ENCODE measurements around the gene RYK.

RYK gene

DNA sequence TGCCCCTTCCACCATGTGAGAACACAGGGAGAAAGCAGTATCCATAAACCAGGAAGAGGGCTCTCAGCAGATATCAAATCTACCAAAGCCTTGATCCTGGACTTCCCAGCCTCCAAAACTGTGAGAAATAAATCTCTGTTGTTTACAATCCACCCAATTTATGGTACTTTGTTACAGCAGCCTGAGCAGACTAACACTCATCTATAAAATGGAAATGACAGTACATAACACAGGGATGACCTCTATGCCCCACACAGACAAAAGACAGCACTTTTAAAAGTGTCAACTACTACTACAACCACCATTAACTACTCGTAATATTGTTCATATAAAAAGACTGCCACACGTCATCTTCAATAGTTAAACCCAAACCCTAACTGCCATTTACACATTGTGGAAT is 5.7 kb downstream of the RYK start:
- CTCF ChIA-PET, result interaction anchor here (0.7 to 1.2 kb wide), 2 partner anchors 32 to 207 kb away, joined by 3 to 4 read pairs; no protein-coding TSS in a partner anchor
- H3K36me3 ChIP-seq (ENCODE audit: control insufficient read depth in 2 of 2, insufficient read depth in 1 of 2, low read length in 2 of 2), result no peaks in the 10 kb centered on the region
- no peak overlapping the region for H3K27ac ChIP-seq (ENCODE audit: extremely low read depth, low read depth, low read length)
- POLR2A ChIA-PET, result no interaction called here
- no peaks in the 10 kb centered on the region for H3K9me3 ChIP-seq (ENCODE audit: control insufficient read depth, insufficient read depth, low read depth, low read length)
- TF ChIP-seq ZIC2 (tag by site-specific recombination; IDR thresholded peaks at IDR 0.05), result peak; percentile 30; the same call in 1 of the 2 replicates
- no peak for TF ChIP-seq ZNF133 (tag by site-specific recombination; IDR thresholded peaks at IDR 0.05)
- no peak for TF ChIP-seq ZNF335 (tag by site-specific recombination; conservative IDR thresholded peaks at IDR 0.05)
- no peak for TF ChIP-seq ZBTB20 (tag by site-specific recombination; IDR thresholded peaks at IDR 0.05)
- TF ChIP-seq FEZF1 (tag by site-specific recombination; IDR thresholded peaks at IDR 0.05), result peak; percentile 80
- TF ChIP-seq GLIS1 (tag by site-specific recombination; IDR thresholded peaks at IDR 0.05), result peak; percentile 78
- TF ChIP-seq ZNF423 (tag by site-specific recombination; IDR thresholded peaks at IDR 0.05), result 0 out of 2 replicates have a peak, but pooled peaks have one; percentile 15
- no peak for TF ChIP-seq ZNF239 (tag by site-specific recombination; IDR thresholded peaks at IDR 0.05)
- TF ChIP-seq ZNF24 (tag by site-specific recombination; IDR thresholded peaks at IDR 0.05), result no peak
- TF ChIP-seq ZNF658 (tag by site-specific recombination; IDR thresholded peaks at IDR 0.05), result no peak
- no peak for TF ChIP-seq OSR2 (tag by site-specific recombination; IDR thresholded peaks at IDR 0.05)
- TF ChIP-seq, protein P1, sequence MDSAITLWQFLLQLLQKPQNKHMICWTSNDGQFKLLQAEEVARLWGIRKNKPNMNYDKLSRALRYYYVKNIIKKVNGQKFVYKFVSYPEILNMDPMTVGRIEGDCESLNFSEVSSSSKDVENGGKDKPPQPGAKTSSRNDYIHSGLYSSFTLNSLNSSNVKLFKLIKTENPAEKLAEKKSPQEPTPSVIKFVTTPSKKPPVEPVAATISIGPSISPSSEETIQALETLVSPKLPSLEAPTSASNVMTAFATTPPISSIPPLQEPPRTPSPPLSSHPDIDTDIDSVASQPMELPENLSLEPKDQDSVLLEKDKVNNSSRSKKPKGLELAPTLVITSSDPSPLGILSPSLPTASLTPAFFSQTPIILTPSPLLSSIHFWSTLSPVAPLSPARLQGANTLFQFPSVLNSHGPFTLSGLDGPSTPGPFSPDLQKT (IDR thresholded peaks at IDR 0.05; ENCODE audit: borderline replicate concordance, low read depth, low read length), result no peak
- TF ChIP-seq ZSCAN16 (tag by site-specific recombination; IDR thresholded peaks at IDR 0.05), result no peak
- no peak for TF ChIP-seq ZNF596 (tag by site-specific recombination; IDR thresholded peaks at IDR 0.05)
- TF ChIP-seq, protein P2, sequence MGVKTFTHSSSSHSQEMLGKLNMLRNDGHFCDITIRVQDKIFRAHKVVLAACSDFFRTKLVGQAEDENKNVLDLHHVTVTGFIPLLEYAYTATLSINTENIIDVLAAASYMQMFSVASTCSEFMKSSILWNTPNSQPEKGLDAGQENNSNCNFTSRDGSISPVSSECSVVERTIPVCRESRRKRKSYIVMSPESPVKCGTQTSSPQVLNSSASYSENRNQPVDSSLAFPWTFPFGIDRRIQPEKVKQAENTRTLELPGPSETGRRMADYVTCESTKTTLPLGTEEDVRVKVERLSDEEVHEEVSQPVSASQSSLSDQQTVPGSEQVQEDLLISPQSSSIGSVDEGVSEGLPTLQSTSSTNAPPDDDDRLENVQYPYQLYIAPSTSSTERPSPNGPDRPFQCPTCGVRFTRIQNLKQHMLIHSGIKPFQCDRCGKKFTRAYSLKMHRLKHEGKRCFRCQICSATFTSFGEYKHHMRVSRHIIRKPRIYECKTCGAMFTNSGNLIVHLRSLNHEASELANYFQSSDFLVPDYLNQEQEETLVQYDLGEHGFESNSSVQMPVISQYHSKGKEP (tag by site-specific recombination; IDR thresholded peaks at IDR 0.05), result no peak
- no peak for TF ChIP-seq ZNF664 (tag by site-specific recombination; IDR thresholded peaks at IDR 0.05)
- TF ChIP-seq SP7 (tag by site-specific recombination; IDR thresholded peaks at IDR 0.05), result no peak
- TF ChIP-seq, protein P3, sequence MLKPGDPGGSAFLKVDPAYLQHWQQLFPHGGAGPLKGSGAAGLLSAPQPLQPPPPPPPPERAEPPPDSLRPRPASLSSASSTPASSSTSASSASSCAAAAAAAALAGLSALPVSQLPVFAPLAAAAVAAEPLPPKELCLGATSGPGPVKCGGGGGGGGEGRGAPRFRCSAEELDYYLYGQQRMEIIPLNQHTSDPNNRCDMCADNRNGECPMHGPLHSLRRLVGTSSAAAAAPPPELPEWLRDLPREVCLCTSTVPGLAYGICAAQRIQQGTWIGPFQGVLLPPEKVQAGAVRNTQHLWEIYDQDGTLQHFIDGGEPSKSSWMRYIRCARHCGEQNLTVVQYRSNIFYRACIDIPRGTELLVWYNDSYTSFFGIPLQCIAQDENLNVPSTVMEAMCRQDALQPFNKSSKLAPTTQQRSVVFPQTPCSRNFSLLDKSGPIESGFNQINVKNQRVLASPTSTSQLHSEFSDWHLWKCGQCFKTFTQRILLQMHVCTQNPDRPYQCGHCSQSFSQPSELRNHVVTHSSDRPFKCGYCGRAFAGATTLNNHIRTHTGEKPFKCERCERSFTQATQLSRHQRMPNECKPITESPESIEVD (tag by site-specific recombination; IDR thresholded peaks at IDR 0.05), result peak; percentile 38; the same call in 1 of the 2 replicates
- H3K4me3 ChIP-seq (ENCODE audit: low read depth, low read length), result no peak overlapping the region
- H3K4me1 ChIP-seq (ENCODE audit: control insufficient read depth, insufficient read depth, low read length), result peaks cover 19% of the 10 kb centered on the region

DNA sequence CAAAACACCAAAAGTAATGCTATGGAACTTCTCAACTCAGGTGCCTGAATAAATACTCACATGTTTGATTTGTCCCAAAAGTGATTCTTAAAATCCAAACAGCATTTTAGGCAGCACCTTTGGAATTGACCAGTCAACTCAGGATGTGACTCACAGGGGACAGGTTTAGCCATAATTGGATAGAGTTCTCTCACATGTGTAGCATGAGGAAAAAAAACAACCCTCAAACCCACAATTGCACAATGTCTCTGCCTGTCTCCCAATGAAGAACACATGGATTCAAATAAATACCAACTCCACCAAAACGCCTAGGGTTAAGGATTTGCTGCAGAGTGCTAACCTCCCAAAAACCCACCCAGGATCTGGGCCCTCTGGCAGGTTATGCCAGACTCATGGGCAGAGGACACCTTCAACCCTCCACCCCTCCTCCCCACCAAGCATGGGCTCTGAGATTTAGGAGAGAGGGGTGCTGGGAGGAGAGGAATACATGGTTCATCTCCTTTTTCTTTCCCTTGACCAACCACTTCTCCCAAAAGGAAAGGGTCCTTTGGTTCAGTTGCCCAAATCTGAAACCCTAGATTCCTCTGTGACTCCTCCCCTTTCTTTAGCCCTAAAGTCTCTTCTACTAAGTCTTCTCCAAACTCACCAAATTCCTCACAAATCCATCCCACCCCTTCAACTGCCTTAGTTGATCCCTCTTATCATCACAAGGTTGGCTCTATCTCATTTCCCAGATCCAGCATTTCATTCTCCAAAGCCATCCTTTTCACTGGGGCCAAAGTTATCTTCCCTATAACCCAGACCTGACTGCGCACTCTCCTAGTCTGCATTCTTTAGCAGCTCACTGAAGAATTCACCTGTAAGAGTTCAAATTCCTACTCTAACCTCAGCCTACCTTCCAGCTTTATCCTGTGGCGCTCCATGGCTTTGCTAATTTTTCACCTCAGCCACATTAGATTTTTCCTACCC is 7.7 kb downstream of the RYK start:
- POLR2A ChIA-PET, result no interaction called here

More for the DNA sequence above, 7.7 kb downstream of the RYK start:
- Histone ChIP-seq H3K9me3 (ENCODE audit: control insufficient read depth, insufficient read depth, low read depth, low read length) (no peaks in the 10 kb centered on the region), H3K4me1 (ENCODE audit: control insufficient read depth, insufficient read depth, low read length) (peaks cover 21% of the 10 kb centered on the region), H3K27ac (ENCODE audit: extremely low read depth, low read depth, low read length) (no peak overlapping the region), H3K4me3 (ENCODE audit: low read depth, low read length) (no peak overlapping the region), H3K36me3 (ENCODE audit: control insufficient read depth in 2 of 2, insufficient read depth in 1 of 2, low read length in 2 of 2) (no peaks in the 10 kb centered on the region)
- CTCF ChIA-PET, result interaction anchor here (0.9 kb wide), 1 partner anchor 19 kb away, joined by 3 read pairs; no protein-coding TSS in a partner anchor
- no peak for TF ChIP-seq ZXDB (tag by site-specific recombination; IDR thresholded peaks at IDR 0.05)
- 0 out of 2 replicates have a peak, but pooled peaks have one; percentile 10 for TF ChIP-seq SCRT2 (tag by site-specific recombination; IDR thresholded peaks at IDR 0.05)
- TF ChIP-seq, protein P4, sequence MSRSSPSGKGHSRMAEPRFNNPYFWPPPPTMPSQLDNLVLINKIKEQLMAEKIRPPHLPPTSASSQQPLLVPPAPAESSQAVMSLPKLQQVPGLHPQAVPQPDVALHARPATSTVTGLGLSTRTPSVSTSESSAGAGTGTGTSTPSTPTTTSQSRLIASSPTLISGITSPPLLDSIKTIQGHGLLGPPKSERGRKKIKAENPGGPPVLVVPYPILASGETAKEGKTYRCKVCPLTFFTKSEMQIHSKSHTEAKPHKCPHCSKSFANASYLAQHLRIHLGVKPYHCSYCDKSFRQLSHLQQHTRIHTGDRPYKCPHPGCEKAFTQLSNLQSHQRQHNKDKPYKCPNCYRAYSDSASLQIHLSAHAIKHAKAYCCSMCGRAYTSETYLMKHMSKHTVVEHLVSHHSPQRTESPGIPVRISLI (tag by site-specific recombination; IDR thresholded peaks at IDR 0.05), result peak; percentile 67; the same call in 1 of the 2 replicates
- TF ChIP-seq, protein P5, sequence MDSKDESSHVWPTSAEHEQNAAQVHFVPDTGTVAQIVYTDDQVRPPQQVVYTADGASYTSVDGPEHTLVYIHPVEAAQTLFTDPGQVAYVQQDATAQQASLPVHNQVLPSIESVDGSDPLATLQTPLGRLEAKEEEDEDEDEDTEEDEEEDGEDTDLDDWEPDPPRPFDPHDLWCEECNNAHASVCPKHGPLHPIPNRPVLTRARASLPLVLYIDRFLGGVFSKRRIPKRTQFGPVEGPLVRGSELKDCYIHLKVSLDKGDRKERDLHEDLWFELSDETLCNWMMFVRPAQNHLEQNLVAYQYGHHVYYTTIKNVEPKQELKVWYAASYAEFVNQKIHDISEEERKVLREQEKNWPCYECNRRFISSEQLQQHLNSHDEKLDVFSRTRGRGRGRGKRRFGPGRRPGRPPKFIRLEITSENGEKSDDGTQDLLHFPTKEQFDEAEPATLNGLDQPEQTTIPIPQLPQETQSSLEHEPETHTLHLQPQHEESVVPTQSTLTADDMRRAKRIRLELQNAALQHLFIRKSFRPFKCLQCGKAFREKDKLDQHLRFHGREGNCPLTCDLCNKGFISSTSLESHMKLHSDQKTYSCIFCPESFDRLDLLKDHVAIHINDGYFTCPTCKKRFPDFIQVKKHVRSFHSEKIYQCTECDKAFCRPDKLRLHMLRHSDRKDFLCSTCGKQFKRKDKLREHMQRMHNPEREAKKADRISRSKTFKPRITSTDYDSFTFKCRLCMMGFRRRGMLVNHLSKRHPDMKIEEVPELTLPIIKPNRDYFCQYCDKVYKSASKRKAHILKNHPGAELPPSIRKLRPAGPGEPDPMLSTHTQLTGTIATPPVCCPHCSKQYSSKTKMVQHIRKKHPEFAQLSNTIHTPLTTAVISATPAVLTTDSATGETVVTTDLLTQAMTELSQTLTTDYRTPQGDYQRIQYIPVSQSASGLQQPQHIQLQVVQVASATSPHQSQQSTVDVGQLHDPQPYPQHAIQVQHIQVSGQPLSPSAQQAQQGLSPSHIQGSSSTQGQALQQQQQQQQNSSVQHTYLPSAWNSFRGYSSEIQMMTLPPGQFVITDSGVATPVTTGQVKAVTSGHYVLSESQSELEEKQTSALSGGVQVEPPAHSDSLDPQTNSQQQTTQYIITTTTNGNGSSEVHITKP (tag by site-specific recombination; IDR thresholded peaks at IDR 0.05), result peak; percentile 96

All from HEK293 (cell line).